HG03108 (cell line): ENCODE data around the gene AP2B1.
"Not testable (repeated sequence)": the region's sequence is repeated elsewhere in the genome, so short reads cannot be mapped to it uniquely, and the experiment has no call there.

Experiments
- ATAC-seq: cut with Tn5 transposase; IDR thresholded peaks from one replicate; pipeline ENCODE4 v1.9.1; 2021; ENCODE audit warnings: moderate library complexity; ENCODE audit not compliant: unreplicated experiment

Gene AP2B1

DNA sequence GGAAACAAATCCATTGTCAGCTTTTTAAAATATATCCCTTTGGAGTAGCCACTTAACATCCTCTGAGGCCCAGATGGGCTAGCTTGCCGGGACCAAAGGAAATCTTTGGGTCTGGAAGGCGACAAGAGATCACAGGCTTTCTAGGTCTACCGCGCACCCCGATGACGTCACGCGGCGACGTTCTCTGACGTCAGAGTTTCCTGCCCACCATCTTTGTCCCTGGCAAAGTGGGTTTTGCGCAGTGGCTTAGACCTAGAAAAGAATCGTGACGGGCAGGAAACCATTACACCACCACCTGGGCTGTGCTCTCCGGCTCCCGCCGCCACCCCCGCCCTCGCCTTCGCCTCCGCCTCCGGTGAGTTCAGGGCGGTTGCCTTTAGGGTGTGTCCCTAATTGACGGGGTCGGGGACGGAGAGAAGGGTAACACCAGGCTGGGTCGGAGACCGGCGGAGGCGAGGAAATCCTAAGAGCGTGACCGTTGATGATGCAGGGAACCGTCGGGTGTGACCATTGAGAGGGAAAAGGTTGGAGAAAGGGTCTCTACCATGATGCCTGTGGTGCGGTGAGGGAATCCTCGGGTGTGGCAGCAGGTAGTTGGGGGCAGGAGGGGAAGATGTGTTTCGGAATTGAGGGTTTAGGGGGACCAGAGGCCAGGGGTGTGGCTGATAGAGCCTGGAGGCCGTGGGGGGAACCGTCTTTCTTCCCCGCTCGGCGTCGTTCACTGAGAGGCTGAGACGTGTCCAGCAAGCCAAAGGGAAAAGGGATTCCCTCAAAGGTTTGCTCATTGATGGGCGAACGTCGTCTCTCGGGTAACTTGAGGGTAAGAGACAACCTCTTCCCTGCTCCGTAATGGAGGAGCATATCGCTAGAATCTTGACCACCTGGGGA is at the start of gene AP2B1:
AP2B1 (plus strand) TSS at position 249 of the 888 bp plus-strand sequence. CDS start 6,709 bp downstream, outside the sequence.
- peak; percentile 77 for ATAC-seq

DNA sequence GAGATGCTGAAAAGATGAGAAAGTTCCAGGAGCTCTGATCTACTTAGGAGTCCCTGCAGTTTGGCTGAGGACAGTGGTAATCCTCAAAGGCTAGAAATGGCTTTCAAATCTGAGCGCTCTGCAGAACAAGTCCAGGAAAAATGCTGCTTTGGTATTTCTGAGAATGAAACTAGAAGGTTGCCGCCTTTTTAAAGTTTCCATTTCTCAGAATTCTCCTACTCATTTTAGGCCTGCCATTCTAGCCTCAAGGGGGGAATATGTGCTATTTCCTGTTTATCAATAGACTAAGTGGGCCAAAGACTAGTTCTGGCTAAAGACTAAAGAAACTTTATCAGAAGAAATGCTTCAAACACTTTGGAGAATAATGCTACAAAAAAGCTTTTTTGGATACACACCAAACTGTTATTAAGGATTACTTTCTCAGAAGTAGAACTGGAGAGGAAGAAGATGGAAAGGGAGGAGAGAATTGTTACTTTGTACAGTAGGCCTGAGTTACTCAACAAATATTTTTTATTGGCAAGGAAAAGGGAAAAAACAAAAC is 49.5 kb upstream of the AP2B1 start, which contains the start of gene SLFN12L:
SLFN12L (minus strand) TSS at position 78 of the 541 bp plus-strand sequence. CDS start 15,314 bp downstream, outside the sequence.
- ATAC-seq, result no peak

DNA sequence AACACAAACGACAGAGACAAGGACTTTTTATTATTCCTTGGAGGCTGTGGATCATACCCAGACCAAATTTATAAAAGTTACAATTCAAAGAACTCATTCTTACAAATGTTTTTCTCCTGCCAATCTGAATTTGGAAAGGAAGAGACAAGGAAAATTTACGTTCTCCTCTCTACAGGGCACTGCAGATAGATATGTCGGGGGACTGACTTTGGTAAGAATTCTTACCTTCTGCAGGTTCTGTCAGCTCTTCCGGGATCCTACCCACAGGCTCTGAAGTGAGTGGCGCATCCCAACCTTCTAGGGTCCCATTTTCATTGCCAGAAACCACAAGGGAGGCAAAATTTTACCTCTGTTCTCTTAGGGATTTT is 47.5 kb upstream of the AP2B1 start:
- ATAC-seq, result no peak

DNA sequence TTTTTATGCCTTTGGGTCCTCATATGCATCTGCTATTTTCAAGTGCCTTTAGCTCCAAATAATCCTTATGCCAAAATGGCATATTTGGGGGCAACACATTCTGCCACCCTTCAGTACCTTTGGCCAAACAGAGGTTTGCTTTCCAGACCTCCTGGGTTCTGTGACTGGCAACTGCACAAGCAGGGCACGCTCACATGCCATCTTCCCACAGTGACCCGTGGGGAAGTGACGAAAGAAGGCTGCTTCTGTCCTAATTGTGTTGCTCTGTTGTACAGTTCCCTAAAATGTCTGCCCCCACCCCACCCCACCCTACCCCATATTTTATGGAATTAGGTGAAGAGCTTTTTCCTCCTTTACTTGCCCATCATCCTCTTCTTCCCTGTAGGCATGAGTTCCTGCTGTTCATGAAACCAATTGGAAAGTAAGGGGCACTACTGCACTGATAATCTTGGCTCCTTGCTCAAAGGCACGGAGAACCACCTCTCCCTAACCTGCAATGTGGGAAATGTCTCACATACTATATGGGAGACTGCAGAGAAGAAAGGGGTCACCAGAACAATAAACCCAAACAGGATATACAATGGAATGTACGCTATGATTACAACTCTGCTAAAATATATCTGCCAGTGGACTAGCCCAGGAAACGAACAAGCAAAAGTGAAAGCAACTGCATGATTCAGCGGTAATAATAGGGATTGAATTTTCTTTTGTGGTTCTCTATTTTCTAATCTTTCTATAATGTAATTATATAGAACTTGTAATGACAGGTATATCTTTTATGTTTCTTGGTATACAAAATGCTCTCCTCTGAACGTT is 46.3 kb upstream of the AP2B1 start:
- no peak for ATAC-seq

DNA sequence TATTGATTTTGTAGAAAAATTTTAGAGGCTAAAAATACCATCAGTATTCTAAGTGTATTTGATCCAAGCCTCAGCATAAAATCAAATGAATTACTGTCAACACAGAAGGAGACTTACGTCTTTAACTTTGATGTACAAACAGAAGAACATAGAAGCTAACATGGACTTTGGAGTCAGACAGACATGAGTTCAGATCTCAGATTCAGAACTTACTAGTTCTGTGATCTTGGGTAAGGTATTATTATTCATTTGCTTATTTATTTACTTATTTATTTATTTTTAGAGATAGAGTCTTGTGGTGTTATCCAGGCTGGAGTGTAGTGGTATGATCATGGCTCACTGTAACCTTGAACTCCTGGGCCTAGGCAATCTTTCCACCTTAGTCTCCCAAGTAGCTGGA is 45.7 kb upstream of the AP2B1 start:
- ATAC-seq, result no peak

DNA sequence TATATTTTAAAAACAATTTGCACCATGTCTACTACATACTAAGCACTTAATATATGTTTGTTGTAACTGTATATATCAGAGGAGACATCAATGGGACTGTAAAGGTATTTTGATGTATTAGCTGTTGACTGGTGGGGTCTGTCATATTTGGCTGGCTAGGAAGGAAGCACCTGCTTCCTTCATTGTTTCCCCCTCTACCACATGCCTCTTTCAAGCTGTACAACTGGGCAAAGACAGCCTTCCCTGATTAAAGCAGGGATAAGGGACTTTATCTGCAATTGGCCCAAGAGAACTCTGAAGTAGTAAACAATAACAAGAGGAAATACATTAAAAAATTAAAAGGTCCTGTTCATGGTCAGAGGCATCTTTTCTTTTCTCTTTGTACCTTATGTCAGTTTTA is 44.1 kb upstream of the AP2B1 start:
- ATAC-seq, result no peak

DNA sequence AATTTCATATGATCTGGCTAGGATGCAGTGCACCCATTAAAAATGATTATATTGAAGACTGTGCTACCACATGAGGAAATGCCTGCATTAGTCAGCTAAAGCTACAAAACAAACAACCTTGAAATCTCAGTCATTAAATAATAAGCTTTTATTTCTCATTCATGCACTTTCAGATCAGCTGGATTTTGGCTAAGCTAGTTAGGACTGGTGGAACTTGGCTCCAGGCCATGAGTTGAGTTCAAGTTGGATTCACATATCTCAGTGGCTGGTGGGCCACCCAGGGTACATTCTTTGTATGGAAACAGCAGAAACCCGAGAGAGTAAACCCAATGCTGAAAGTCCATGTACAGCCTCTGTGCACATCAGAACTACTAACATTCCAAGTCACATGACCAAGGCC is 43.3 kb upstream of the AP2B1 start:
- ATAC-seq, result no peak

DNA sequence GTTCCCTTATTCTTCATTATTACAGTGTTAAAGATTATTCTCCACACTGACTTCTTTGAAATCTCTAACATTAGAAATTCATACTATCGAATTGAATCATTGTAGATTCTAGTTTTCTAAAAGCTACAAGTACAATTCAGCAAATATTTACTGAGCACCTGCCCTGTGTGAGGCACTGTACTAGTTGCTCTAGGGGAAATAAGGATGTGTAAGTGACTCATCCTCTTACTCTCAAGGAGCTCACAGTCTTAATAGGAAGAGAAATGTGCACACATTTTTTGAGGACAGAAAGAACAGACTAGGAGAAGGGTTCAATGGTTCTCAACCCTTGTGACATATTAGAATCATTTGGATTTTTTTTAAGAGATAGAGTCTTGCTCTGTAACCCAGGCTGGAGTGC is 42.0 kb upstream of the AP2B1 start:
- ATAC-seq, result no peak

DNA sequence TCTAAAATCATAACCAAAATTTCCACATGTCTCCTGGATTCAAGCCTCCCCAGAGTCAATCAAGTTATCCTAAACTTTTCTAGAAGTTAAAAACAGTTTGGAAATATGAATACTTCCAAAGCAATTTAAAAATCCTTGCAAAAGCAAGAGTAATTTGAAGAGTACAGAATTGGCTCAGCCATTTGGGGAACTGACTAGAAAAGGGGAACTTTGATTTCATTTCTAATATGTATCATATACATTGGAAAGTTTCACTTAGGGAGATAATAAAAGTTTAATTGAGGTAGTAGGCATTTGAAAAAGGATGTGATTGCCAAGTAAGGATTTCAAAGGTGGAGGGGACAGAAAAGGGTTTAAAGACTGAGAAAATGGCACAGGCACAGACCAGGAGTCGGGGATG is 40.6 kb upstream of the AP2B1 start:
- ATAC-seq, result no peak

DNA sequence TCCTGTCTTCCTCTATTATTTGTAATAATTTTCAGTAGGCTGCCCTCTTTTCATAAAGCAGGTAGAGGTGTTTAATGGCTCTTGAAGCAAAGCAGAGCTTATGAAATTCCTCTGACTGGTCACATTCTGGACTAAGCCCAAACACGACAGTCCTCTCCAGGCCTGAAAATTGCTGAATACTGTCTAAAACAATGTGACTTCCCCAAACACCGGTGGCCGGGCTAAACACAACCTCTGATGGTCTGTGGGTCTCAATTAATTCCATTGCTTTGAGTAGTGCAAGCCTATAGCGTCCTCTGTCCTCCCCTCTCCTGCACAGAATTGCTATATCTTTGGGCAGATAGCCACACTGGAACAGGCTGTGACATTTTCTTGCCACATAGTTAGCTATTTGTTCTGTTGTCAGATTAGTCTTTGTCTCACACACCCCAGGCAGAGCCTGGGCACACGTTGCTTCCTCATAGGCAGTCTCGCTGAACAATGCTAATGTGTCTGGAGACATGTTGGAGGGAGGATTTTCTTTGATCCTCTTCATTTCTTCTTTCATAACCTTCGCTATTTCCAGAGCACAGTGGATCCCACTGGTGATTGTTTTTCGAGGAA is 38.8 kb upstream of the AP2B1 start:
- no peak for ATAC-seq

DNA sequence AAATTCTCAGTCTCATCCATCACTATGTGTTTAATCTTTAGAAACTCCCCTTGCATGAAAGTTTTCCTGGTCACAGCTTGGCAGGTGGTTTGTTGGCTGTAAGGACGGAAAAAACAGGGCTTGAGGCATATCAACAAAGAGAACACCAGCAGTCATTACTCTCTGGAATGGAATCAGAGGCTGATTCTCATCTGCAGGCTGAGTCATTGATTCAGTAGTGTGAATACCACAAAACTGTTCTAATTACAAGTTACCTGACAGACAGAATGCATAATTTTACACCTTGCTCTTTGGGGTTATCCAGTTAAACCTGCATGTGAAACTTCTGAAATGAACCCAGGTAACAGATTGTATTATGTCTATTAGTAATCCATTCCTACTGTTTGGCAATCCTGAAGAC is 38.1 kb upstream of the AP2B1 start:
- no peak for ATAC-seq

DNA sequence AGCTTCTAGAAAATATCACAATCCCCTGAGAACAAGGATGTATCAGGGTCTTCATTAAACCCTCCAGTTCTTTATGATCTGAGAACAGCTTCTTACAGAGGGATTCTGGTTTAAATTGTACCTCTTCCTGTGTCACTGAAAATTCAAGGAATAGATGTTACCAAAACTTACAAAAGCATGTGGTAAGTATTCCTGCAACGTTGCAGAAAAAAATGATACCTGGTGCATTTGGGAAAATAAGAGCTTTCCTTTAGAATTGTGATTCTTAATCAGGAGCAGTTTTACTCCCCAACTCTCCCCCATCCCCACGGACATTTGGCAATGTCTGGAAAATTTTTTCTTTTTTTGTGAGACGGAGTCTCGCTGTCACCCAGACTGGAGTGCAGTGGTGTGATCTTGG is 33.8 kb upstream of the AP2B1 start:
- ATAC-seq, result no peak

DNA sequence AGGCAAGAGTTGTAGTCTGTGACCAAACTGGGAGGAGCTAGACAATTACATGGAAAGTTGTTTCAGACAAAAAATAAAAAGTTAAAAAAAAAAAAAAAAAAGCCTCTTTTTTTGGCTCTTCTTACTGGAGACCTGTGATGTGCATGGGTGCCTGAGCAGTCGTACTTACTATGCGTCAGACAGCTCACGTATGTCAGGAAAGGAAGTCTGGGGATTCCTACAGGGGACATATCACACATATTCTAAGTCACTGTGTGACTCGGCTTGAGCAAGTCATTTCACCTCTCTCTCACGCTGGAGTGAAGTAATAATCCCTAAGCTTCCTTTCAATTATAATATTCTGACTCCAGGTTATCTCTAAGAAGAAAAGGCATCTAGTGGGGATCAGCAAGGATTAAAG is 32.5 kb upstream of the AP2B1 start:
- no peak for ATAC-seq

DNA sequence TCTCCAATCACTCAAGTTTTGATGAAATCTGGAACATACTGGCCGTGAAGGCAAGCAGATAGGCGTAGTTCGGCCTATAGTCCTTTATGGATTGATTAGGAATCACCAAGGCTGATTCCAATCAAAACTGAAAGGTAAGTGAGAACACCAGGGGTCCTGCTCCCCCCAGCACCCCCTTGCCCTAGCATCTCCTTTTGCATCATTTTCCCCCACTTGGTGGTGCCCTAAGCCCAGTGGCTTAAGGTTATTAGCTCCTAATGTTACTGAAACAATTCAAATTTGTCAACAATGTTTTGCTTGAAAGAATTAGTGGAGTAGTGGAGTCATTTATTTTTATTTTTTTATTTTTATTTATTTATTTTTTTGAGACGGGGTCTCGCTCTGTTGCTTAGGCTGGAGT is 31.4 kb upstream of the AP2B1 start:
- ATAC-seq, result no peak

DNA sequence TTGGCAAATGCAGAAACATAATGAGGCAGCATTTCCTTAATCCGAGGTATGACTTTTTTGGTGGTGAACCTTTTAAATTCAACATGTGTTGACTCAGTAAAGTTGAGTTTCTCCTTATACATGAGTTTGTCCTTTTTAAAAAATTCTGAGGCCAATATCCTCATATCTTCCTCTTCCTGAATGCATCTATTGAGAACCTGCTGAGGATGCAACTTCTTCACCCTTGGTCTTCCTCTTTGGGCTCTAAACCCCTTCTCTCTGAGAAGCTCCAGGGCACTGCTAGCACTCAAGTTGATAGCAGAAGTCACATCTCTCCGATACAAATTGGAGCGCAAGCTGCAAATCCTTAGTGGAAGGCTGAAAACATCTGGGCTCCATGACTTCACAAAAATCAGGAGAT is 29.8 kb upstream of the AP2B1 start:
- no peak for ATAC-seq

DNA sequence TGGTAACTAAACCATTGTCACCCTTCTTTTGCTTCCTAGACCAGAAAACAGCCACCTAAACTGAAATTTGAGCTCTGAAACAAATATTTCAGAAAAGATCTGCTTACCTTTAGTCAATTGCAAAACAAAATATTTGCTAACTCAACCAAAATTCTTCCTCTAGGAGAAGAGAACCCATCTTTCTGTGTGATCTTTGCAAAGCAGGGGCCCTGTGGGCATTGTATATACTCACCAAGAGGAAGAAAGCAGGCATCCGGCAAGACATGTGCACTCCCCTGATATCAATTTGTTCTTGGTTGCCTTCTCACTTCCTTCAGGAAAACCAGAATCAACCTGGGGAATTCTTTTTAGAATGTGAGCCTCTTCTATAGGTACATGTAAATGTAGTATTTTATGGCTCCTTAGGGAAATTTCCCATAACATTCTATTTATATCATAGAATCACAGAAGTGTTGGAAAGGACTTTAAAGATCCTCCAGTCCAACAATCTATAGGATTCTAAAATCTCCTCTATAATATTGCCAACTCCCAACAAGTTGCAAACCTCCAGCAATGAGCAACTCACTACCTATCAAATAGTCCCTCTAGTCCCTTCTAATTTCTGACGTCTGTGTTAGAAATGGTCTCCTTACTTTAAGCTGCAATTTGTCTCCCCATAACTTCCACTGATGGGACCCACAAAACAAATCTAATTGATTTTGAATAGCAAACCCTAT is 27.5 kb upstream of the AP2B1 start:
- no peak for ATAC-seq

DNA sequence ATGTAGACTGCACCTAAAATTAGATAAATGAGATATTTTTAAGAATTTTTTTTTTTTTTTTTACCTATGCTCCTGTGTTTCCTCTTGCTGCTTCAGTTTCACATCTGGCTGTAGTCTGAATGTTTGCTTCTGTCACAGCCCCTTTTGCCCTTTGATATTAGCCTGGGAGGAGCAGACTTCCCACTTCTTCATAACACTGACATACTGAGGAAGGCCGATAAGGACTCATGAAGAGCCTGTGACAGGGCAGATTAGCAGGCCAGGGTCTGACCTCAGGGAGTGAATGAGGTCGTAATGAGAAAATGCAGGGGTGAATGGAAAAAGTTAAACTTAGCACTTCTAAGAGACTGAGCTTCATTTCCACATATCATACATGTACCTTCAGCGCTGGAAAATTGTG is 26.4 kb upstream of the AP2B1 start, which contains the start of gene SLFN14:
SLFN14 (minus strand) TSS at position 117 of the 400 bp plus-strand sequence. CDS start 2,757 bp downstream, outside the sequence.
- ATAC-seq, result no peak

DNA sequence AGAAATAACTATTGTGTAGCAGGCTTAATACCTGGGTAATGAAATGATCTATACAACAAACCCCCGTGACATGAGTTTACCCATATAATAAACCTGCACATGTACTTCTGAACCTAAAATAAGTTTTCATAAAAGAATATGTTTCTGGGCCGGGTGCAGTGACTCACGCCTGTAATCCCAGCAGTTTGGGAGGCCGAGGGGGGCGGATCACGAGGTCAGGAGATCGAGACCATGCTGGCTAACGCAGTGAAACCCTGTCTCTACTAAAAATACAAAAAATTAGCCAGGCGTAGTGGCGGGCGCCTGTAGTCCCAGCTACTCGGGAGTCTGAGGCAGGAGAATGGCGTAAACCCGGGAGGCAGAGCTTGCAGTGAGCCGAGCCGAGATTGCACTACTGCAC is 23.9 kb upstream of the AP2B1 start:
- not testable (repeated sequence) for ATAC-seq

DNA sequence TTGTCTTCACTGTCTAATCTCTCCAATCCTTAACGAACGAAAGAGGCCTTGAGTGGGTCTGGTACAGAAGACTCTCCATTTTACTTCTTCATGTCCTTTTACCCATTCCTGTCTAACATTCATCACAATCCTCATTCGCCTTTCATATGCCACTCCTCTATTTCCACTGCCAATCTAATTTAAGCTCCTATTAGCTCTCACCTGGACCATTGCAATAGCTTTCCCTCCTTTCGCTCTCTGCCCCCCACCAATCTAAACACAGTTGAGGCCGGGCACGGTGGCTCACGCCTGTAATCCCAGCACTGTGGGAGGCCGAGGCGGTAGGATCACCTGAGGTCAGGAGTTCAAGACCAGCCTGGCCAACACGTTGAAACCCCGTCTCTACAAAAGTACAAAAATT is 20.2 kb upstream of the AP2B1 start:
- ATAC-seq, result no peak

DNA sequence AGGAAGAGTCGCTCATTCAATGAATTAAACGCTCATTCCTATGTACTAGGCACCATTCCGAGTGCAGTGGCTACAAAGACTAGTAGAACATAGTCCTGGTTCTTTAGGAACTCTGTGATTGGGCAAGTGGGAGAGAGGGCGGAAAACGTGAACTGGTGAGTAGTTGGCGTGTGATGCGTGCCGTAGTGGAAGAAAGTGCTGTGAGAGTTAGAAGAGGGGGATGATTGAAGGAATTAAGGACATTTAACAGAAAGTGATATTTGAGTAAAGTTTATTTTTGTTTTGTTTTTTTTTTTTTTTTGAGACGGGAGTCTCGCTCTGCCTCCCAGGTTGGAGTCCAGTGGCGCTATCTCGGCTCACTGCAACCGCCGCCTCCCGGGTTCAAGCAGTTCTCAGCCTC is 18.6 kb upstream of the AP2B1 start:
- no peak for ATAC-seq

DNA sequence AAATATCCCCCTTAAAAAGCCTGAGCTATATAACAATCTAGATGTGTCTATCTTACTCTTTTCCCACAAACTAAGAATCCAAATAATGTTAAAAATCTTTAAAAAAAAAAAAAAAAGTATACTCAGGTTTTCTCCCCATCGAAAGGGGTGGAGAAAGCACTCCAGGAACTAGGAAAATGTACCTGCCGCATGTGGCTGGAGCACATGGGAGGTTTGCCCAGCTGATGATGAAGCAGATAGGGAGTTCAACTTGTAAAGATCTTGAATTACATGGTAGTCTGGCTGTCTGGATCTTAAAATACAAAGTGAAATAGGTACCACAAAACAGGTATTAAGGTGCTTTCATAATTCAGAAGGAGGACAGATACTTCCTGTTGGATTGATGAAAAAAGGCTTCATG is 17.7 kb upstream of the AP2B1 start:
- ATAC-seq, result no peak
